Small intestine (tissue), 7 donors: ENCODE measurements around the gene TMEM266. TPM values are rescaled to one million over a fixed set of nuclear protein-coding genes. Genes with fewer than 3 reads are reported as not detected.

ENCODE experiments used
- DNase-seq, 2 donors: peaks; one replicate each; pipeline versions ENCODE4 v3.0.0 to v3.0.0-alpha.2; 2013
- FAIRE-seq: peaks from 2 replicates; lab custom pipeline; 2012; peaks lifted over from hg19 to GRCh38; lab: Jason Lieb, UNC
- H3K27ac ChIP-seq, 3 donors: one replicate each; pipeline ENCODE4 v1.5.1; 2013; ENCODE audit warnings: low read length in 2 of 3, mild to moderate bottlenecking in 2 of 3, control low read depth in 1 of 3, inconsistent platforms in 1 of 3, low read depth in 1 of 3, moderate library complexity in 1 of 3
- H3K27me3 ChIP-seq, 3 donors: one replicate each; pipeline ENCODE4 v1.6.1; 2013; ENCODE audit warnings: low read length in 3 of 3, inconsistent platforms in 1 of 3; ENCODE audit not compliant: control insufficient read depth in 3 of 3, insufficient read depth in 3 of 3
- H3K36me3 ChIP-seq, 3 donors: one replicate each; pipeline ENCODE4 v1.6.1; 2013; ENCODE audit warnings: low read length in 3 of 3, inconsistent platforms in 1 of 3, low read depth in 1 of 3, mild to moderate bottlenecking in 1 of 3, moderate library complexity in 1 of 3; ENCODE audit not compliant: control insufficient read depth in 3 of 3, insufficient read depth in 2 of 3
- H3K4me1 ChIP-seq, 3 donors: one replicate each; pipeline ENCODE4 v1.6.1; 2013; ENCODE audit warnings: low read length in 2 of 3, inconsistent platforms in 1 of 3, low read depth in 1 of 3, mild to moderate bottlenecking in 1 of 3, moderate library complexity in 1 of 3; ENCODE audit not compliant: control insufficient read depth in 3 of 3, insufficient read depth in 2 of 3
- H3K4me3 ChIP-seq, 3 donors: one replicate each; pipeline ENCODE4 v1.5.1; 2013; ENCODE audit warnings: low read length in 3 of 3, control low read depth in 1 of 3, inconsistent platforms in 1 of 3, low read depth in 1 of 3, mild to moderate bottlenecking in 1 of 3, moderate library complexity in 1 of 3
- H3K9me3 ChIP-seq, 2 donors: one replicate each; pipeline ENCODE4 v1.6.1; 2013; ENCODE audit warnings: low read depth in 1 of 2, low read length in 1 of 2; ENCODE audit not compliant: control insufficient read depth in 2 of 2, insufficient read depth in 1 of 2
- WGBS, 3 donors: extraction: QIAGEN DNeasy Blood & Tissue Kit; methylation state at CpG; one replicate each; pipeline ENCODE4 v1.1.7; 2013; 5-methylcytosine and 5-hydroxymethylcytosine counted together
- polyA plus RNA-seq, 4 donors: library from polyadenylated mRNA; stranded (reverse) in 3 of 4; unstranded in 1 of 4; fragments of 200-250 nt in 3 of 4; fragments of 120-200 nt in 1 of 4; gene quantifications; one replicate each; pipeline versions ENCODE4 v1.2.1 to v1.2.3, GENCODE V29; 2013
- donor health status: healthy with polysubstance abuse.
- donor health status: control.
- donor health status: control.
- donor health status: Bipolar disorder and iron deficiency.
- donor health status: healthy.

TMEM266 gene
- polyA plus RNA-seq, 4 donors: 0.88 to 1.1 TPM; not detected in 2

- Histone ChIP-seq H3K4me3 (no peak overlapping the region), H3K4me1 (peaks cover 0 to 2% (median 0%) of the 10 kb centered on the region in 3 donors), H3K9me3 (no peaks in the 10 kb centered on the region), H3K27me3 (no peaks in the 10 kb centered on the region), H3K27ac (no peak overlapping the region), H3K36me3 (peaks cover 0 to 4% (median 2%) of the 10 kb centered on the region in 3 donors)
- DNase-seq (peak; percentile 25 to 47), FAIRE-seq (no peak)
- 75 to 87% (median 78%) methylated on average over 3 of the region's 3 CpGs for WGBS, 3 donors
These were observed 175.5 kb downstream of the TMEM266 start for GRCh38 chr15:76235186-76235826.

- WGBS, 3 donors: 29 to 70% (median 50%) methylated on average over 2 of the region's 2 CpGs
- FAIRE-seq: no peak
These were observed 176.6 kb downstream of the TMEM266 start for GRCh38 chr15:76236350-76236749.

GRCh38 chr15:76239786-76240185, 180.0 kb downstream of the TMEM266 start:
- Histone ChIP-seq H3K4me3 (no peak overlapping the region), H3K9me3 (peaks cover 0 to 3% of the 10 kb centered on the region in 2 donors), H3K4me1 (peaks cover 0 to 2% (median 0%) of the 10 kb centered on the region in 3 donors), H3K27ac (no peak overlapping the region), H3K36me3 (peaks cover 0 to 8% (median 5%) of the 10 kb centered on the region in 3 donors), H3K27me3 (no peaks in the 10 kb centered on the region)
- DNase-seq (no peak), FAIRE-seq (no peak)
- WGBS, 3 donors: 48 to 60% (median 54%) methylated on average over 1 of the region's 1 CpG

More at GRCh38 chr15:76236350-76236749, 176.6 kb downstream of the TMEM266 start:
- no peak for DNase-seq
- Histone ChIP-seq H3K9me3 (no peaks in the 10 kb centered on the region), H3K27ac (no peak overlapping the region), H3K36me3 (peaks cover 0 to 3% (median 2%) of the 10 kb centered on the region in 3 donors), H3K4me3 (no peak overlapping the region), H3K4me1 (peaks cover 0 to 2% (median 0%) of the 10 kb centered on the region in 3 donors), H3K27me3 (no peaks in the 10 kb centered on the region)

GRCh38 chr15:76245072-76245610, 185.4 kb downstream of the TMEM266 start:
- H3K4me3 ChIP-seq: no peak overlapping the region
- 74 to 79% (median 74%) methylated on average over 1 of the region's 1 CpG for WGBS, 3 donors
- peaks cover 0 to 8% (median 5%) of the 10 kb centered on the region in 3 donors for H3K36me3 ChIP-seq
- H3K9me3 ChIP-seq: peaks cover 0 to 3% of the 10 kb centered on the region in 2 donors
- H3K4me1 ChIP-seq: no peaks in the 10 kb centered on the region
- DNase-seq: no peak
- no peak for FAIRE-seq
- no peaks in the 10 kb centered on the region for H3K27me3 ChIP-seq
- H3K27ac ChIP-seq: no peak overlapping the region

GRCh38 chr15:76251717-76252116, 191.9 kb downstream of the TMEM266 start:
- no peaks in the 10 kb centered on the region for H3K27me3 ChIP-seq
- H3K36me3 ChIP-seq: peaks cover 0 to 6% (median 2%) of the 10 kb centered on the region in 3 donors
- WGBS, 3 donors: 94 to 95% (median 94%) methylated on average over 4 of the region's 4 CpGs
- FAIRE-seq: no peak
- H3K4me3 ChIP-seq: no peak overlapping the region
- DNase-seq: no peak
- H3K9me3 ChIP-seq: peaks cover 0 to 10% of the 10 kb centered on the region in 2 donors
- H3K27ac ChIP-seq: no peak overlapping the region
- H3K4me1 ChIP-seq: no peaks in the 10 kb centered on the region

- WGBS, 3 donors: 57 to 78% (median 71%) methylated on average over 2 of the region's 2 CpGs
- H3K9me3 ChIP-seq: peaks cover 0 to 10% of the 10 kb centered on the region in 2 donors
- H3K4me1 ChIP-seq: no peaks in the 10 kb centered on the region
- FAIRE-seq (no peak), DNase-seq (no peak)
- peaks cover 0 to 6% (median 2%) of the 10 kb centered on the region in 3 donors for H3K36me3 ChIP-seq
- H3K27me3 ChIP-seq: no peaks in the 10 kb centered on the region
- H3K27ac ChIP-seq: no peak overlapping the region
- no peak overlapping the region for H3K4me3 ChIP-seq
These were observed 192.5 kb downstream of the TMEM266 start for GRCh38 chr15:76252249-76252648.

GRCh38 chr15:76253691-76254473, 194.1 kb downstream of the TMEM266 start:
- H3K4me1 ChIP-seq: no peaks in the 10 kb centered on the region
- H3K27ac ChIP-seq: no peak overlapping the region
- FAIRE-seq (no peak), DNase-seq (no peak)
- H3K36me3 ChIP-seq: peaks cover 0 to 15% (median 5%) of the 10 kb centered on the region in 3 donors
- 89 to 99% (median 91%) methylated on average over 3 of the region's 3 CpGs for WGBS, 3 donors
- H3K4me3 ChIP-seq: no peak overlapping the region
- H3K27me3 ChIP-seq: no peaks in the 10 kb centered on the region
- peaks cover 0 to 20% of the 10 kb centered on the region in 2 donors for H3K9me3 ChIP-seq
